GM21367 (cell line): ENCODE measurements around the gene BOK.
"Not testable (repeated sequence)": the region's sequence is repeated elsewhere in the genome, so short reads cannot be mapped to it uniquely, and the experiment has no call there.

ENCODE experiments used
- ATAC-seq: cut with Tn5 transposase; IDR thresholded peaks from one replicate; pipeline ENCODE4 v1.9.1; 2021; ENCODE audit not compliant: unreplicated experiment

Gene BOK

DNA sequence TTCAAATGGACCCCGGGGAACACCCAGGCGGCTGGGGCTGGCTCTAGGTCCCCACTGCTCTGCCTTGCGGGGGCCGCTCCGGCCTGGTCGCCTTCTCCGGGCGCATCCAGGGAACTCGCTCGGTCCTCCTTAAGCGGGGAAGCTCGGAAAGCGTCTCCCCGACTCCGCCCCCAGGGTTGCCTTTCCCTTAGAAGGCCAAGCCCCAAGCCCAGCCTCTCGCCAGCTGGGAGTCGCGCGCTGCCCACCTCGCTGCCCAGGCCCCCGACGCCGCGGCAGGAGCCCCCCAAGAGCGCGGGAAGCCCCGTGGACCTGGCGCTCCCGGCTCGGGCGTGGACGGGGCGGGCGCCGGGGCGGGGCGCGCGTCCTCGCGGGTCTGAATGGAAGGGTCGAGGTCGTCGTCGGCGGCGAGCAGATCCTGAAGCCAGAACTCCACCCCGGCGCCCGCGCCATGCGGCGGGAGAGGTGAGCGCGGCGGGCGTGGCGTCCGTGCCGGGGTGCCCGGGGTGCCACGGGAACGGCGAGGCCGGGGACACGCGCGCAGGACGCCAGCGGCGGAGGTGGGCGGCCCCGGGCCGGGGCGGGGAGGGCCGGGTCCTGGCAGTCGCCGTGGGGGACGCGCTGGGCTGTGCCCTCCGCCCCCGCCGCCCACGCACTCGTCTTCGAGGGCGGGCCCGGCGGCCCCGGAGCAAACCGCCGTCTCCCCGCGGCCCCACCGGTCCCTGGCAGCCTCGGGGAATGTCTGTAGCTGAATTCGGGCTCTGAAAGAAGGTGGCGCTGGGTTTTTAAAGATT is at the start of gene BOK:
Gene BOK, plus strand, starts transcription at position 214 of the 791 bp plus-strand sequence. CDS start 739 bp downstream, outside the sequence.
- no peak for ATAC-seq

DNA sequence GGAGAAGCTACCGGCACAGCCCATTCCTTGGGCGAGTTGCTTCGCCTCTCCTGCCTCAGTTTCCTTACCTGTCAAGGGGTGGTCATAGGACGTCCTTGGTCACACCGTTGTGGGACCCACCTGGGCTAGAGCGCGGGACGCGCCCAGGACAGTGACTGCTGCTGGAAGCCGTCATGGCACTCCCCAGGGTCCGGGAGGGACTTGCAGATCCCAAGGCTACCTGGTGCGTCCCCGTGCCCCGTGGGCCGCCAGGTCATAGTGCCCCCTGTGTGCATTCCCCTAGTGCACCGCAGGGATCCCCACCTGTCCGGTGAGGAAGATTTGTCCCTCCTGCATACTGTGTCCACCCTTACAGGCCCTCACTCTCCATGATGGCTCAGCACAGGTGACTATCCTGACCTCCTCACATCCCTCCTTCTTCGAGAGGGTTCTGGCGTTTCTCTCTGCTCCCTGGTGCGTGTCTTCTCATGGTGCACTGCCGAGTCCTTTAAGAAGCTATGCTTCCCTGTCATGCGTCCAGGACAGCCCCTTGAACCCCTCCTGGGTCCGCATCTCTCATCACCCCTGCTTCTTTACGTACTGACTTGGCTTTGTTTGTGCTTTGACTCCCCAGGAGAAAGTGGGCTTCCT is 49.3 kb upstream of the BOK start:
- ATAC-seq = no peak

- ATAC-seq = no peak
These were observed 47.3 kb upstream of the BOK start for GRCh38 chr2:241511091-241511741.

GRCh38 chr2:241514553-241514952 is 44.0 kb upstream of the BOK start:
- no peak for ATAC-seq

- no peak for ATAC-seq
These were observed 43.4 kb upstream of the BOK start for GRCh38 chr2:241514986-241515737.

- no peak for ATAC-seq
These were observed 42.0 kb upstream of the BOK start for GRCh38 chr2:241516520-241516965.

DNA sequence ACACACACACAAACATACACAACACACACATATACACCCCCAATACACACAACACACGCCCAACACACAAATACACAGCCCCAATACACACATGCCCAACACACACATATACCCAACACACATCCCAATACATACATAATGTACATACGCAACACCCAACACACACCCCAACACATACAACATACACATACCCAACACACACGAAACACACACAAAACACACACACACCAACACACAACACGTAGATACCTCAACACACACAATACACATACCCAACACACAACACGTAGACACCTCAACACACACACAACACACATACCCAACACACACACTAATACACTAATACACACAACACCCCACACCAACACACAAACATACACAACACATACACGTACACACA is 41.2 kb upstream of the BOK start:
- no peak for ATAC-seq

- ATAC-seq = no peak
These were observed 38.9 kb upstream of the BOK start for GRCh38 chr2:241519669-241520068.

GRCh38 chr2:241522477-241522876 is 36.1 kb upstream of the BOK start:
- ATAC-seq = no peak

- ATAC-seq = not testable (repeated sequence)
These were observed 32.4 kb upstream of the BOK start for GRCh38 chr2:241525818-241526780.

DNA sequence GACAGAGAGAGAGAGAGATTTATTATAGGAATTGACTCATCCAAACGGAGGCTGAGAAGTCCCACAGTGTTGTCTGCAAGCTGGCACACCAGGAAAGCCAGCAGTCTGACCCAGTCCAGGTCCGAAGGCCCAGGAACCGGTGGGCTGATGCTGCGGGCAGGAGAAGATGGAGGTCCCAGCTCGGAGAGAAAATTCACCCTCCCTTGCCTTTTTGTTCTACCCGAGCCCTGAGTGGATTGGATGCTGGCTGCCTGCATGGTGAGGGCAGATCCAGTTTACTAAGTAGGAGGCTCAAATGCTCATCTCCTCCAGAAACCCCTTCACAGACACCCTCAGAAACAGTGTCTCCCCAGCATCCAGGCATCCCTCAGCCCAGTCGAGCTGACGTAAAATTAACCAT is 28.0 kb upstream of the BOK start:
- ATAC-seq = no peak

DNA sequence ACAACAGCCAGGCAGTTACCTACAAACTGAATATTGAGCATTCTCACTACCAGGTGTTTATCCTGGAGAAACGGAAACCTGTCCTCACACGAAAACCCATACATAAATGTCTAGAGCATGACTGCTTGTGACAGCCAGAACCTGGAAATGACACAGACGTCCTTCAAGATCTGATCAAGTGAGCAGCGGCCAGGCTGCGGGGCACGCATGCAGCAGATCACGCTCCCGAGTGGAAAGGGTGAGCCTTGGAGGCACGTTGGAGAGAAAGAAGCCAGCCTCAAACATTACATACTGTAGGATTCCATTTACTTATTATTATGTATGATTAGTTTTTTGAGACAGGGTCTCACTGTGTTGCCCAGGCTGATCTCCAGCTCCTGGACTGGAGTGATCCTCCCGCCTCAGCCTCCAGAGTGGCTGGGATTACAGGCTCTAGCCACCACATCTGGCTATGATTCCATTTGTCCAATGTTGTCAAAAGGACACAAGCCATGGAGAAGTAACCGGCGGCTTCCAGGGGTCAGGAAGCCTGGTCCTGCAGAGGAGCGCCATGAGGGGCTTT is 27.3 kb upstream of the BOK start:
- ATAC-seq = no peak

DNA sequence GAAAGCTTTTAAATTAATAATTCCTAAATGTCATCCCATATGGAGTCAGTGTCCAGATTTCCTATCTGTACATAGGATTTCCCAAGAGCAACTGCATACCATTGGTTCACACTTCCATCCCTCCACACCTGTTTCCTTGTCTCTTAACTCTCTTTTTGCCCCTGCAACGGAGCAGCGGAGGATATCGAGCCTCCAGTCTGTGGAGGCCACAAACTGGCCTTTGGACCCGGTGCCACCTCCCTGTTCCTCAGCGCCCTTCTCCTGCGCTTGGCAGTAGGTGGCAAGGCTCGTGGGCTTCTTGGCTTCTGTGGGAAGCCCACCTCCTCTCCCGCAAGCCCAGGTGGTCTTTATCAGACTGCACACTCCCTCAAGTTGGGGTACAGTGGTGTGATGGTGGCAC is 26.4 kb upstream of the BOK start:
- ATAC-seq = no peak

GRCh38 chr2:241532733-241533601 is 25.6 kb upstream of the BOK start:
- ATAC-seq = no peak

GRCh38 chr2:241534293-241534692 is 24.3 kb upstream of the BOK start:
- no peak for ATAC-seq

- no peak for ATAC-seq
These were observed 23.7 kb upstream of the BOK start for GRCh38 chr2:241534701-241535375.

DNA sequence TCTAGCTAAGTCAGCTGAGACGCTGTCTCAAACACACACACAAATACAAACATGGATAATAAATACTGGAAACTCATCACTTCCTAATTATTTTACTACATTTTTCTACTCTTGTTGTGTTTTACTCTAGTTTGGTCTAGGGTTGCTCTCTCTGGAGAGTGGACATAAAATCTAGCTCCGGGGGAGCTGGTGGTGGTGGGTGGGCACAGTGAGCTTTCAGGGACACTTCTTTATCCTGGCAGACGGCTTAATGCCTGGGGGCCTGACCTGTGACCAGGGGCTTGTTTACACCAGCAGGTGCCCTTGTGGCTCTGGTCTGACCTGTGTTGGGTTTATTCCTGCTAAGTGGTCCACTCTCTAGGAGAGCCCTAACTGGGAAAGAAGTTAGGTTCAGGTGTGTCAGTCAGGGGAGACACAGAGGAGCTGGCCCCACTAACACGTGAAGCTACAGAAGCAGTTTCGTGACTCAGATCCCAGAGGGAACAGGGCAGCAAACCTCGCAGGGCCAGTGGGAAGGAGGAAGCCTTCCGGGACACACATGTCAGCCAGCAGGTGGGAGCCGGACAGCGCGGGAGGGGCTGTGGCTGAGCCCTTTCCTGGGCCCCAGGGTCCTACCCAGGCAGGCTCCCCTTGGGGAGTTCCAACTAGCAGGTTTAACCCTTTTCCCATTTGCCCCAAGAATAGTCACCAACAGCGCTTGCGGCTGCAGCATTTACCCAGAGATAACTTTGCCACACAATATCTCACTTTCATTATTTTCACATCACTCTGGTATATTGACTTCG is 22.5 kb upstream of the BOK start:
- ATAC-seq = no peak
